PC-3 (cell line): Measurements from ENCODE around the gene FGD5. TPM values are rescaled to one million over a fixed set of nuclear protein-coding genes. Genes with fewer than 3 reads are reported as not detected.

Experiments used
- ATAC-seq: fragments of 200-7000 bp; cut with Tn5 transposase; 2 replicates; pipeline ENCODE4 v1.9.1; 2020; ENCODE audit warnings: mild to moderate bottlenecking, moderate library complexity
- BruUV-seq: library from RNA; stranded (reverse); fragments of 400-500 nt; replicated peaks from 2 replicates; lab custom pipeline; 2021; lab: Mats Ljungman, UMichigan
- CTCF ChIA-PET: fragments of 300-600 bp; sonication (Branson Sonifier 250); formaldehyde crosslinking; loops from one replicate; lab custom pipeline; 2022; ENCODE audit warnings: antibody characterized with exemption; lab: Charles Lee
- POLR2A ChIA-PET: fragments of 300-600 bp; sonication (Branson Sonifier 250); formaldehyde crosslinking; loops from one replicate; lab custom pipeline; 2022; ENCODE audit warnings: antibody characterized with exemption; ENCODE audit not compliant: unreplicated experiment; lab: Charles Lee
- DNase-seq: peaks from one replicate; pipeline ENCODE4 v3.0.0-alpha.2; 2015
- H2AFZ ChIP-seq: fragments of 300-600 bp; sonication (generic); 2 replicates; pipeline ENCODE4 v1.6.0; 2016; ENCODE audit warnings: antibody characterized with exemption, low read length
- H3F3A ChIP-seq: fragments of 300-600 bp; sonication (generic); one replicate; pipeline ENCODE4 v1.6.0; 2017; ENCODE audit warnings: antibody characterized with exemption, low read length, control low read depth, mild to moderate bottlenecking; ENCODE audit not compliant: unreplicated experiment
- H3K27ac ChIP-seq: fragments of 300-600 bp; sonication (generic); 2 replicates; pipeline ENCODE4 v1.5.1; 2016; ENCODE audit warnings: mild to moderate bottlenecking, low read length
- H3K27me3 ChIP-seq: fragments of 300-600 bp; sonication (generic); 2 replicates; pipeline ENCODE4 v1.6.1; 2016; ENCODE audit warnings: low read length, mixed read lengths
- H3K36me3 ChIP-seq: fragments of 300-600 bp; sonication (generic); 2 replicates; pipeline ENCODE4 v1.6.1; 2016; ENCODE audit warnings: low read depth, mixed run types, low read length, mixed read lengths
- H3K4me1 ChIP-seq: fragments of 300-600 bp; sonication (generic); 2 replicates; pipeline ENCODE4 v1.5.1; 2016; ENCODE audit warnings: low read length; ENCODE audit not compliant: insufficient read depth
- H3K4me2 ChIP-seq: fragments of 300-600 bp; sonication (generic); 2 replicates; pipeline ENCODE4 v1.6.0; 2016; ENCODE audit warnings: low read length
- H3K4me3 ChIP-seq: fragments of 300-600 bp; sonication (generic); 2 replicates; pipeline ENCODE4 v1.5.1; 2016; ENCODE audit warnings: mild to moderate bottlenecking, low read length, mixed read lengths
- H3K79me2 ChIP-seq: fragments of 300-600 bp; sonication (generic); 2 replicates; pipeline ENCODE4 v1.6.1; 2017; ENCODE audit warnings: low read length, mixed read lengths
- H3K9ac ChIP-seq: fragments of 300-600 bp; sonication (generic); 2 replicates; pipeline ENCODE4 v1.6.0; 2016; ENCODE audit warnings: mild to moderate bottlenecking, low read length
- H3K9me2 ChIP-seq: fragments of 300-600 bp; sonication (generic); replicated peaks from 2 replicates; pipeline ENCODE4 v1.6.1; 2016; ENCODE audit warnings: mixed run types, low read length, mixed read lengths
- H3K9me3 ChIP-seq: fragments of 300-600 bp; sonication (generic); 2 replicates; pipeline ENCODE4 v1.6.1; 2016; ENCODE audit warnings: low read length, mixed read lengths
- H4K20me1 ChIP-seq: fragments of 300-600 bp; sonication (generic); 2 replicates; pipeline ENCODE4 v1.6.1; 2016; ENCODE audit warnings: low read length, mixed read lengths
- CTCF ChIP-seq: fragments of 300-600 bp; sonication (generic); conservative IDR thresholded peaks from 2 replicates; pipeline ENCODE4 v1.5.1; 2017; ENCODE audit warnings: antibody characterized with exemption, low read depth, mild to moderate bottlenecking, low read length
- EZH2 ChIP-seq: fragments of 300-600 bp; sonication (generic); IDR thresholded peaks from one replicate; pipeline ENCODE4 v1.6.1; 2017; ENCODE audit warnings: antibody characterized with exemption, mild to moderate bottlenecking, low read length; ENCODE audit not compliant: unreplicated experiment
- EZH2phosphoT487 ChIP-seq: fragments of 300-600 bp; sonication (generic); IDR thresholded peaks from 2 replicates; pipeline ENCODE4 v1.6.1; 2018; ENCODE audit warnings: mild to moderate bottlenecking, antibody characterized with exemption, low read length, borderline replicate concordance
- intact Hi-C: fragments of 100-400 bp; cut with micrococcal nuclease; formaldehyde crosslinking; loops from 2 replicates; pipeline ENCODE4 v1.9.0; 2023
- total RNA-seq: library from RNA; depleted of rRNA; stranded (reverse); fragments of >200 nt; gene quantifications from 2 replicates; pipeline ENCODE4 v1.2.3, GENCODE V29; 2014

Gene FGD5
- total RNA-seq, 1 experiment from 2014 or later: not detected

- Histone ChIP-seq H3K27ac (no peak overlapping the region), H3K79me2 (no peaks in the 10 kb centered on the region), H3K9ac (no peak overlapping the region), H3K9me2 (no peaks in the 10 kb centered on the region), H3F3A (no peaks in the 10 kb centered on the region), H3K4me1 (no peaks in the 10 kb centered on the region), H2AFZ (no peak overlapping the region), H3K9me3 (no peaks in the 10 kb centered on the region), H3K4me2 (no peak overlapping the region), H3K27me3 (peaks cover 97% of the 10 kb centered on the region), H3K4me3 (no peak overlapping the region), H4K20me1 (no peaks in the 10 kb centered on the region), H3K36me3 (no peaks in the 10 kb centered on the region)
- no TSS peak for BruUV-seq
- ATAC-seq (no peak), DNase-seq (no peak)
- intact Hi-C loops: no loop called here
- ChIA-PET CTCF (no interaction called here), POLR2A (no interaction called here)
- TF ChIP-seq CTCF (no peak), EZH2phosphoT487 (no peak), EZH2 (no peak)
These were observed 15.4 kb downstream of the FGD5 start for GRCh38 chr3:14834121-14834520.

- DNase-seq (no peak), ATAC-seq (no peak)
- no peak overlapping the region for H3K4me2 ChIP-seq
- H3K4me3 ChIP-seq: no peak overlapping the region
- ChIA-PET POLR2A (no interaction called here), CTCF (no interaction called here)
- peaks cover 97% of the 10 kb centered on the region for H3K27me3 ChIP-seq
- no peaks in the 10 kb centered on the region for H3K9me2 ChIP-seq
- BruUV-seq: no TSS peak
- no peaks in the 10 kb centered on the region for H3K4me1 ChIP-seq
- H3K27ac ChIP-seq: no peak overlapping the region
- H2AFZ ChIP-seq: no peak overlapping the region
- intact Hi-C loops: no loop called here
- TF ChIP-seq CTCF (no peak), EZH2phosphoT487 (no peak), EZH2 (no peak)
- no peaks in the 10 kb centered on the region for H3F3A ChIP-seq
- no peaks in the 10 kb centered on the region for H3K36me3 ChIP-seq
- no peaks in the 10 kb centered on the region for H3K79me2 ChIP-seq
- H3K9ac ChIP-seq: no peak overlapping the region
- H3K9me3 ChIP-seq: no peaks in the 10 kb centered on the region
- H4K20me1 ChIP-seq: no peaks in the 10 kb centered on the region
These were observed 16.2 kb downstream of the FGD5 start for GRCh38 chr3:14834807-14835466.

- Histone ChIP-seq H3K9ac (no peak overlapping the region), H3K36me3 (no peaks in the 10 kb centered on the region), H3K4me1 (no peaks in the 10 kb centered on the region), H3K79me2 (no peaks in the 10 kb centered on the region), H3K4me3 (no peak overlapping the region), H3K27ac (no peak overlapping the region), H2AFZ (no peak overlapping the region), H3K9me3 (no peaks in the 10 kb centered on the region), H4K20me1 (no peaks in the 10 kb centered on the region), H3K27me3 (peaks cover 95% of the 10 kb centered on the region), H3F3A (no peaks in the 10 kb centered on the region), H3K9me2 (no peaks in the 10 kb centered on the region), H3K4me2 (no peak overlapping the region)
- POLR2A ChIA-PET: no interaction called here
- no peak for DNase-seq
- no peak for ATAC-seq
- CTCF ChIA-PET: no interaction called here
- intact Hi-C loops: no loop called here
- TF ChIP-seq EZH2: no peak
- no peak for TF ChIP-seq CTCF
- TF ChIP-seq EZH2phosphoT487: no peak
- BruUV-seq: no TSS peak
These were observed 17.3 kb downstream of the FGD5 start for GRCh38 chr3:14836049-14836468.
